SU-DHL-6 (cell line): ENCODE data around the gene PODNL1.
"Not testable (repeated sequence)": the region's sequence is repeated elsewhere in the genome, so short reads cannot be mapped to it uniquely, and the experiment has no call there.

Source experiments
- H2AFZ ChIP-seq: fragments of 200-600 bp; sonication (generic); 2 replicates; pipeline ENCODE4 v1.6.1; 2014; ENCODE audit warnings: low read depth, mild to moderate bottlenecking, moderate library complexity, mixed read lengths, antibody characterized with exemption, low read length; ENCODE audit not compliant: severe bottlenecking
- H3F3A ChIP-seq: fragments of 200-600 bp; shearing (Covaris generic); 2 replicates; pipeline ENCODE4 v1.6.0; 2016; ENCODE audit warnings: antibody characterized with exemption, mild to moderate bottlenecking; ENCODE audit not compliant: insufficient read depth
- H3K27ac ChIP-seq: fragments of 200-600 bp; sonication (generic); 2 replicates; pipeline ENCODE4 v1.5.1; 2016; ENCODE audit warnings: low read depth, mild to moderate bottlenecking, low read length, moderate library complexity, mixed read lengths
- H3K27me3 ChIP-seq: fragments of 200-600 bp; sonication (generic), shearing (Covaris generic); 2 replicates; pipeline ENCODE4 v1.6.0; 2014; ENCODE audit warnings: mild to moderate bottlenecking, low read length
- H3K36me3 ChIP-seq: fragments of 200-600 bp; sonication (generic); 2 replicates; pipeline ENCODE4 v1.6.1; 2014; ENCODE audit warnings: mild to moderate bottlenecking, low read length, mixed read lengths
- H3K4me2 ChIP-seq: fragments of 300-600, 200-600 bp; shearing (Covaris generic), sonication (generic); 2 replicates; pipeline ENCODE4 v1.6.0; 2014; ENCODE audit warnings: low read length, low read depth, mild to moderate bottlenecking; ENCODE audit not compliant: poor library complexity, severe bottlenecking
- H3K4me3 ChIP-seq: fragments of 200-600 bp; sonication (generic); 2 replicates; pipeline ENCODE4 v1.5.1; 2014; ENCODE audit warnings: antibody characterized with exemption, low read length, mild to moderate bottlenecking, mixed read lengths; ENCODE audit not compliant: insufficient read depth, poor library complexity, severe bottlenecking
- H3K79me2 ChIP-seq: fragments of 200-600 bp; sonication (generic); 2 replicates; pipeline ENCODE4 v1.6.1; 2014; ENCODE audit warnings: mild to moderate bottlenecking, low read length, moderate library complexity; ENCODE audit not compliant: insufficient read depth
- H3K9ac ChIP-seq: fragments of 200-600 bp; sonication (generic); 2 replicates; pipeline ENCODE4 v1.7.0; 2014; ENCODE audit warnings: mild to moderate bottlenecking, low read length
- H3K9me2 ChIP-seq: fragments of 200-600 bp; sonication (generic); replicated peaks from 2 replicates; pipeline ENCODE4 v1.6.1; 2014; ENCODE audit warnings: low read length; ENCODE audit not compliant: insufficient read depth
- H3K9me3 ChIP-seq: fragments of 200-600 bp; sonication (generic); 2 replicates; pipeline ENCODE4 v1.6.1; 2014; ENCODE audit warnings: low read length, mixed read lengths; ENCODE audit not compliant: insufficient read depth
- H4K20me1 ChIP-seq: fragments of 200-600 bp; sonication (generic); 2 replicates; pipeline ENCODE4 v1.6.1; 2014; ENCODE audit warnings: low read depth, mild to moderate bottlenecking, antibody characterized with exemption, low read length, moderate library complexity, mixed read lengths
- CTCF ChIP-seq: fragments of 200-600 bp; sonication (generic); IDR thresholded peaks from one replicate; pipeline ENCODE4 v1.5.1; 2017; ENCODE audit warnings: antibody characterized with exemption, mild to moderate bottlenecking, low read length, moderate library complexity; ENCODE audit not compliant: insufficient read depth, poor library complexity, severe bottlenecking
- EZH2phosphoT487 ChIP-seq: fragments of 200-600 bp; sonication (generic), shearing (Covaris generic); conservative IDR thresholded peaks from 2 replicates; pipeline ENCODE4 v1.6.1; 2018; ENCODE audit warnings: mild to moderate bottlenecking, antibody characterized with exemption, low read length, moderate library complexity, mixed read lengths

PODNL1 gene

DNA sequence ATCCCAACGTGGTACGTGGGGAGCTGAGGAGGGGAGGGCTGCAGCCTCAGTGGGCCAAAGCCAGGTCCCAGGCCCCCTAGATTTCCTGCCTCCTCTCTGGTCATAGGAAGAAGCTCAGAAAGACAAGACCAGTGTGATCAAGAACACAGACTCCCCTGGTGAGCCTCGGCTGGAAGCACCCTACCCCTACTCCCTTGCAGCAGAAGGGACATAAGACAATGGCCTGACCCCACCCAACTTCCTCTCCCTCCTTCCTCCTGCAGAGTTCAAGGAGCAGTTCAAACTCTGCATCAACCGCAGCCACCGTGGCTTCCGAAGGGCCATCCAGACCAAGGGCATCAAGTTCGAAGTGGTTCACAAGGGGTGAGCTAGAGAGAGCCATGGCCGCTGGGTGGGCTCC, 11.5 kb downstream of the PODNL1 start:
- Histone ChIP-seq H3K4me3 (no peak overlapping the region), H3K36me3 (no peaks in the 10 kb centered on the region), H3F3A (no peaks in the 10 kb centered on the region), H2AFZ (no peak overlapping the region), H3K9ac (no peak overlapping the region), H3K79me2 (no peaks in the 10 kb centered on the region), H3K27me3 (no peaks in the 10 kb centered on the region), H3K27ac (no peak overlapping the region), H3K9me3 (no peaks in the 10 kb centered on the region), H4K20me1 (no peaks in the 10 kb centered on the region), H3K4me2 (no peak overlapping the region), H3K9me2 (no peaks in the 10 kb centered on the region)
- no peak for TF ChIP-seq EZH2phosphoT487
- no peak for TF ChIP-seq CTCF

GRCh38 chr19:13926010-13926409, 12.2 kb downstream of the PODNL1 start:
- no peak overlapping the region for H3K4me3 ChIP-seq
- H3K4me2 ChIP-seq, result no peak overlapping the region
- H3K36me3 ChIP-seq, result peaks cover 4% of the 10 kb centered on the region
- H3K9me3 ChIP-seq, result no peaks in the 10 kb centered on the region
- no peak overlapping the region for H3K27ac ChIP-seq
- H4K20me1 ChIP-seq, result no peaks in the 10 kb centered on the region
- H3F3A ChIP-seq, result no peaks in the 10 kb centered on the region
- H3K9ac ChIP-seq, result no peak overlapping the region
- no peaks in the 10 kb centered on the region for H3K27me3 ChIP-seq
- TF ChIP-seq EZH2phosphoT487 (no peak), CTCF (no peak)
- H3K79me2 ChIP-seq, result no peaks in the 10 kb centered on the region
- H3K9me2 ChIP-seq, result no peaks in the 10 kb centered on the region
- H2AFZ ChIP-seq, result no peak overlapping the region

- H3K9me2 ChIP-seq, result no peaks in the 10 kb centered on the region
- H3K9me3 ChIP-seq, result no peaks in the 10 kb centered on the region
- H2AFZ ChIP-seq, result no peak overlapping the region
- peaks cover 11% of the 10 kb centered on the region for H3K36me3 ChIP-seq
- TF ChIP-seq CTCF (no peak), EZH2phosphoT487 (no peak)
- H3K4me2 ChIP-seq, result no peak overlapping the region
- H3K4me3 ChIP-seq, result no peak overlapping the region
- H3K79me2 ChIP-seq, result no peaks in the 10 kb centered on the region
- no peaks in the 10 kb centered on the region for H3F3A ChIP-seq
- no peak overlapping the region for H3K9ac ChIP-seq
- no peak overlapping the region for H3K27ac ChIP-seq
- H3K27me3 ChIP-seq, result no peaks in the 10 kb centered on the region
- H4K20me1 ChIP-seq, result no peaks in the 10 kb centered on the region
Measured at GRCh38 chr19:13923194-13923987, 14.8 kb downstream of the PODNL1 start.

- H3K4me2 ChIP-seq, H3K9me2 ChIP-seq, H3F3A ChIP-seq, H3K79me2 ChIP-seq, H3K9me3 ChIP-seq, H2AFZ ChIP-seq, H3K4me3 ChIP-seq, H4K20me1 ChIP-seq, H3K9ac ChIP-seq, H3K27me3 ChIP-seq, H3K27ac ChIP-seq: not testable (repeated sequence)
- H3K36me3 ChIP-seq, result peaks cover 11% of the 10 kb centered on the region
Measured at GRCh38 chr19:13922118-13922517, 16.1 kb downstream of the PODNL1 start.
